HEK293T (cell line): ENCODE measurements around the gene ODAD3.

Experiments used
- CTCF ChIA-PET: fragments of 350-600 bp; formaldehyde crosslinking; extraction: SDS; loops from one replicate; lab custom pipeline; 2021; ENCODE audit warnings: antibody characterized with exemption, inconsistent platforms; lab: Yijun Ruan, JAX
- POLR2A ChIA-PET: fragments of 350-600 bp; formaldehyde crosslinking; extraction: SDS; loops from one replicate; lab custom pipeline; 2020; ENCODE audit warnings: antibody characterized with exemption, inconsistent platforms; lab: Yijun Ruan, JAX
- DNase-seq: peaks from one replicate; pipeline ENCODE4 v3.0.0; 2012; ENCODE audit warnings: mixed read lengths; ENCODE audit errors: extremely low spot score
- ARNT ChIP-seq: fragments of 450-650 bp; IDR thresholded peaks from 2 replicates; pipeline ENCODE4 v1.6.1; 2017; ENCODE audit warnings: mild to moderate bottlenecking
- BHLHE40 ChIP-seq: fragments of 450-650 bp; IDR thresholded peaks from 2 replicates; pipeline ENCODE4 v1.6.1; 2016; ENCODE audit warnings: mild to moderate bottlenecking, moderate library complexity, borderline replicate concordance
- CTBP1 ChIP-seq: fragments of 450-650 bp; IDR thresholded peaks from 2 replicates; pipeline ENCODE4 v1.6.1; 2016; ENCODE audit warnings: borderline replicate concordance
- ELF4 ChIP-seq: fragments of 450-650 bp; IDR thresholded peaks from 2 replicates; pipeline ENCODE4 v1.6.1; 2017; ENCODE audit warnings: antibody characterized with exemption
- FOXA1 ChIP-seq: fragments of 450-650 bp; IDR thresholded peaks from 2 replicates; pipeline ENCODE4 v1.6.1; 2016; ENCODE audit warnings: mild to moderate bottlenecking
- FOXK2 ChIP-seq: fragments of 450-650 bp; IDR thresholded peaks from 2 replicates; pipeline ENCODE4 v1.6.1; 2016; ENCODE audit warnings: mild to moderate bottlenecking
- FOXM1 ChIP-seq: fragments of 450-650 bp; IDR thresholded peaks from 2 replicates; pipeline ENCODE4 v1.6.1; 2017; ENCODE audit warnings: mild to moderate bottlenecking, borderline replicate concordance
- HDGF ChIP-seq: fragments of 450-650 bp; IDR thresholded peaks from 2 replicates; pipeline ENCODE4 v1.6.1; 2017; ENCODE audit warnings: antibody characterized with exemption, borderline replicate concordance
- L3MBTL2 ChIP-seq: fragments of 450-650 bp; conservative IDR thresholded peaks from 2 replicates; pipeline ENCODE4 v1.6.1; 2016; ENCODE audit warnings: mild to moderate bottlenecking
- LEF1 ChIP-seq: fragments of 450-650 bp; IDR thresholded peaks from 2 replicates; pipeline ENCODE4 v1.6.1; 2017; ENCODE audit warnings: mild to moderate bottlenecking, borderline replicate concordance
- NFRKB ChIP-seq: fragments of 450-650 bp; IDR thresholded peaks from 2 replicates; pipeline ENCODE4 v1.6.1; 2016; ENCODE audit warnings: mild to moderate bottlenecking, moderate library complexity
- PKNOX1 ChIP-seq: fragments of 450-650 bp; IDR thresholded peaks from 2 replicates; pipeline ENCODE4 v1.6.1; 2016
- SP1 ChIP-seq: fragments of 450-650 bp; IDR thresholded peaks from 2 replicates; pipeline ENCODE4 v1.6.1; 2017
- SUZ12 ChIP-seq: fragments of 450-650 bp; IDR thresholded peaks from 2 replicates; pipeline ENCODE4 v1.6.1; 2016; ENCODE audit warnings: mild to moderate bottlenecking
- TARDBP ChIP-seq: fragments of 450-650 bp; IDR thresholded peaks from 2 replicates; pipeline ENCODE4 v1.6.1; 2016
- ZNF384 ChIP-seq: fragments of 450-650 bp; IDR thresholded peaks from 2 replicates; pipeline ENCODE4 v1.6.1; 2016

The ODAD3 gene

GRCh38 chr19:11448923-11449554, 14.1 kb upstream of the ODAD3 start:
- POLR2A ChIA-PET, result interaction anchor here (0.9 to 1.7 kb wide), 2 partner anchors 14 to 72 kb away, joined by 3 to 6 read pairs; partner anchors contain the start of genes ODAD3 and PRKCSH
- CTCF ChIA-PET, result interaction anchor here (1.0 kb wide), 1 partner anchor 66 kb away, joined by 3 read pairs; no protein-coding TSS in a partner anchor

GRCh38 chr19:11448410-11448809, 13.5 kb upstream of the ODAD3 start:
- DNase-seq, result no peak
- POLR2A ChIA-PET, result interaction anchor here (0.9 kb wide), 1 partner anchor 73 kb away, joined by 3 read pairs; no protein-coding TSS in a partner anchor
- CTCF ChIA-PET, result interaction anchor here (1.0 to 1.5 kb wide), 2 partner anchors 65 to 68 kb away, joined by 3 to 4 read pairs; no protein-coding TSS in a partner anchor
- TF ChIP-seq TARDBP (no peak), NFRKB (no peak), CTBP1 (no peak), ARNT (no peak), LEF1 (no peak), ELF4 (no peak), SP1 (no peak), L3MBTL2 (no peak), HDGF (no peak), SUZ12 (no peak), ZNF384 (no peak), PKNOX1 (no peak), FOXA1 (no peak), BHLHE40 (no peak)

More at GRCh38 chr19:11448923-11449554, 14.1 kb upstream of the ODAD3 start:
- no peak for DNase-seq
- TF ChIP-seq BHLHE40, result no peak
- TF ChIP-seq L3MBTL2, result no peak
- TF ChIP-seq SP1, result no peak

GRCh38 chr19:11447347-11448262, 12.7 kb upstream of the ODAD3 start:
- TF ChIP-seq FOXM1 (no peak), PKNOX1 (no peak), SUZ12 (no peak), TARDBP (no peak), ELF4 (no peak), HDGF (no peak), FOXA1 (no peak), NFRKB (no peak), ZNF384 (no peak), ARNT (no peak), FOXK2 (no peak), L3MBTL2 (no peak), BHLHE40 (no peak)
- ChIA-PET CTCF (interaction anchor here (1.0 to 1.5 kb wide), 2 partner anchors 64 to 67 kb away, joined by 3 to 4 read pairs; no protein-coding TSS in a partner anchor), POLR2A (interaction anchor here (0.9 kb wide), 1 partner anchor 73 kb away, joined by 3 read pairs; no protein-coding TSS in a partner anchor)
- no peak for DNase-seq

- no peak for TF ChIP-seq ARNT
- TF ChIP-seq NFRKB, result no peak
- no peak for TF ChIP-seq ZNF384
- ChIA-PET CTCF (interaction anchor here (0.9 to 1.5 kb wide), 6 partner anchors 9 to 69 kb away, joined by 3 to 12 read pairs (median 6); partner anchors contain the start of genes EPOR, ODAD3 and PRKCSH), POLR2A (no interaction called here)
- DNase-seq, result peak; percentile 83
These were observed 11.9 kb upstream of the ODAD3 start for GRCh38 chr19:11446652-11447301.

- POLR2A ChIA-PET, result interaction anchor here (1.0 to 1.1 kb wide), 2 partner anchors 70 to 72 kb away, joined by 3 to 4 read pairs; partner anchors contain the start of gene SWSAP1
- CTCF ChIA-PET, result interaction anchor here (0.9 to 1.5 kb wide), 5 partner anchors 9 to 69 kb away, joined by 3 to 12 read pairs (median 7); partner anchors contain the start of genes EPOR, ODAD3 and PRKCSH
- TF ChIP-seq ZNF384 (no peak), BHLHE40 (no peak), L3MBTL2 (no peak), PKNOX1 (no peak), FOXK2 (no peak), ELF4 (no peak), SP1 (no peak), TARDBP (no peak), CTBP1 (no peak), SUZ12 (no peak), FOXM1 (no peak), ARNT (no peak), NFRKB (no peak), LEF1 (no peak), FOXA1 (no peak), HDGF (no peak)
- no peak for DNase-seq
These were observed 11.3 kb upstream of the ODAD3 start for GRCh38 chr19:11446271-11446651.
